DLD1 (cell line): Measurements from ENCODE around the gene RAB44.
"Not testable (repeated sequence)": the region's sequence is repeated elsewhere in the genome, so short reads cannot be mapped to it uniquely, and the experiment has no call there.

Experiments used
- in situ Hi-C: cut with HindIII; loops from 2 replicates; pipeline ENCODE4 v1.10.0; 2017; ENCODE audit warnings: low sequenced_read_pairs

Gene RAB44, protein sequence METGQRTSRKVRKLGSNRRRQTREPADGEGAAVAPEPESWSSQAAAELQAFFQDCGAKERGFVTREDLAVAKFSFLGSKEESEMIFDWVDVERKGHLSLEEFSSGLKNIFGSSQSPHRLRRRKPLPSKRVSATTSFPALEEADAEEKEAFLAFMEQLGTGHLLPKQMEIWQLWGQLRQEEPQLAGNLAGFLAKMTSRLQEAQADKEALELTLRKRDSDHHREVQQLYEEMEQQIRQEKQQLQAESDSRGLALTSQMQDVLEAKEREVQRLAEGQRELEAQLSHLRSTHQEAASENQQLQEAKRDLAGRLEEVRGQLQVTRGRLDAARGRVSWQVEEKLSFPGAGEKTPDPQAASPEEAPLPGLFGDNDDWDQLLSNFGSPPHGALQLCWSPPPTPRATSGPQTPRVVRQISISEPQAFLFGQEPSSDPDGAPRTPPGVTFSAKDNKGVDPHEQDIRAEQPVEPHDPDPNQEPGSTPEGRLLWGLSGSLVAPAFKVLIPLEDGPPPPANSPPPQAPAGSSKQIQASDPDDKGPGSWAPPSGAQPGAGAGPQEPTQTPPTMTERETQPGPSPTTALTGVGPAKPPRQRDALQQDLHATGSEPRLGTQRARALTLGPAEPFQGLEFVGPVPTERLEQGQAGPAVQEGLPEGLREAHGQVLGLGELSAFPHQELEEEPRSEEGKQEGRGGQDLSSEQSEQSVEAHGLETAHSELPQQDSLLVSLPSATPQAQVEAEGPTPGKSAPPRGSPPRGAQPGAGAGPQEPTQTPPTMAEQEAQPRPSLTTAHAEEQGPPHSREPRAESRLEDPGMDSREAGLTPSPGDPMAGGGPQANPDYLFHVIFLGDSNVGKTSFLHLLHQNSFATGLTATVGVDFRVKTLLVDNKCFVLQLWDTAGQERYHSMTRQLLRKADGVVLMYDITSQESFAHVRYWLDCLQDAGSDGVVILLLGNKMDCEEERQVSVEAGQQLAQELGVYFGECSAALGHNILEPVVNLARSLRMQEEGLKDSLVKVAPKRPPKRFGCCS

DNA sequence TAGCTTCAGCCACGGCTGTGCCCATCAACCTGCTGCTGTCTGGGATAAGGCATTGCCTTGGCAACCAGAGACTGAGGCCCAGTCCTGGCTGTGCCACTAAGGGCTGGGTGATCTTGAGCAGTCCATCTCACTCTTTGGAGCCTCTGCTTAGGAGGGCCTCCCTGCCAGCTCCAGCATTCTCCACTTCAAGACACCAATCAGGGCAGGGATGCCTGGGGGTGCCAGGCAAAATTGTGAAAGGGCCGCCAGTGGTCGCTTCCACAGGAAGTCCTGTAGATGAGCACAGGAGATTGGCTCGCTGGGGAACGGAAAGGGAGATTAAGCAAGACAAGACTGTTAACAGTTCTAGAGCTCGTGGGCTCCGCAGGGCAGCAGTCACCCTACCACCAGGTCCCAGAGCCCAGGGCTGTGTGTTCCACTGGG, at the start of gene RAB44:
Gene RAB44 (plus strand): TSS at position 346 of the 423 bp plus-strand sequence. CDS start 6,410 bp downstream, outside the sequence.
- in situ Hi-C loops, result no loop called here

DNA sequence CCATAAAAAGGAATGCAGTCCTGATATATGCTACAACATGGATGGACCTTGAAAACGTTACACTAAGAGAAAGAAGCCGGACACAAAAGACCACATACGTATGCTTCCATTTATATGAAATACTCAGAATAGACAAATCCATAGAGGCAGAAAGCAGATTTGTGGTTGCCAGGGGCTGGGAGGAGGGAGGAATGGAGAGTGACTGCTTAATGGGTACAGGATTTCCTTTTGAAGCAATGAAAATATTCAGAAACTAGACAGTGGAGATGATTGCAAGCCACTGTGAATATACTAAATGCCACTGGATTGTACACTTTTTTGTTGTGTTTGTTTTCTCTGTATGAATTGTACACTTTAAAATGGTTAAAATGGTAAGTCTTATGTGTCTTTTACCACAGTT, 48.5 kb upstream of the RAB44 start:
- in situ Hi-C loops, result no loop called here

DNA sequence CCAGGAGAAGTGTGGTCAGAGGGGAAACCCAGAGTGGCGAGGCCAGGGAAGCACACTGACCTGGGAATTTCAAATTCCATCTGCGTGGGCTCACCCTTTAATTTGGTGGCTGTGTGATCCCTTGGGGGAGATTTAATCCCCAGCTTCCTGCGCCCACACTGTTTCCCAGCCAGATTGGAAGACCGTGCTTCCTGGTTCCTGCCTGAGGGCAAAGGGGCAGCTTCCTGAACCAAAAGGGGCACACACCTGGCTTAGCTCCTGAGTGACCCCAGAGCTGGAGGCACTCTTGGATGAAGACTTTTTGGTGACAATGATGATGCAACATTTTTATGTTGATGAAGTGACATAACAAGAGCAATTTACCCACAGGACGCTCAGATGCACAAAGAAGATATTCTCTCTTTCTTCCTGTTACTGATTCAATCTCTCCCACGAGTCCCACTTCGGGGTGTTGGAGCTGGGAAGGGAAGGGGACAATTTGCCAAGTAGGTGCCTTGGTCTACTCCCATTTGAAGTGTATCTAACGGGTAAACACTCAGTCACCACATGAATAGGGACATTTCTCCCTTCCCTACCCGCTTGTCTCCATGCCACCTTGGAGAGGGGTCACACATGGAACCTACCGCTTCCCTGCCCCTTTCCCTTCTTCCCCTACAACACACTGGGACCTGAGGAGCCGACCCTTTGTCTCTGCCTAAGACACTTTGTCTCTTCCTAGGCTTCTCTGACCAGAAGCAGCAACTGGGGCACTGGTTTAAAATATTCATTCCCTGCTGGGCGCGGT, 47.7 kb upstream of the RAB44 start:
- in situ Hi-C loops, result no loop called here

DNA sequence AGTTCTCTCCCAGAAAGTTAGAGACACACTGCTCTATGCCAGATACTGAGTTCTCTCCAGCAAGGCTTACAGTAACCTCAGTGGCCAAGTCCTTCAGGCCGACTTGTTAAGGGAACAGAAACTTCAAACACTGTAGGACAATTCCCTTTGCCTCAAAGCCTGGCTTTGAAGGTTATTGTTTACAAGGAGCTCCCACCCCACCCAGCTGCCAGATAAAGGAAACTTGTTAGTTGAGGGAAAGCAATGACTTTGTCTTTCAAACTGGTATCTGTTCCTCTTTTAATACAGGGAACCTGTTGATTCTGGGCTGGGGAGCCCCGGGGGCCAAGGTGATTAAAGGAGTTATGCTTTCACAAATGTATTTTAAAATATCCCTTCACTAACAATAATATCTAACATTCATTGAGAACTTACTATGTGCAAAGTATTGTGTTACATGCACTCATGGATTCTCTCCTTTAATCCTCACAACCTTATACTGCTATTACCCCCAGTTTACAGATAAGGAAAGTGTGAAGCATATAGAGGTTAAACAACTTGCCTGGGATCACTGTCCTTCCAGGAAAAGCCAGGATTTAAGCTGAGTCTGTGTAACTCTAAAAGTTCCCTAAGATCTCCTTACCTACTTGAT, 46.7 kb upstream of the RAB44 start:
- in situ Hi-C loops, result no loop called here

DNA sequence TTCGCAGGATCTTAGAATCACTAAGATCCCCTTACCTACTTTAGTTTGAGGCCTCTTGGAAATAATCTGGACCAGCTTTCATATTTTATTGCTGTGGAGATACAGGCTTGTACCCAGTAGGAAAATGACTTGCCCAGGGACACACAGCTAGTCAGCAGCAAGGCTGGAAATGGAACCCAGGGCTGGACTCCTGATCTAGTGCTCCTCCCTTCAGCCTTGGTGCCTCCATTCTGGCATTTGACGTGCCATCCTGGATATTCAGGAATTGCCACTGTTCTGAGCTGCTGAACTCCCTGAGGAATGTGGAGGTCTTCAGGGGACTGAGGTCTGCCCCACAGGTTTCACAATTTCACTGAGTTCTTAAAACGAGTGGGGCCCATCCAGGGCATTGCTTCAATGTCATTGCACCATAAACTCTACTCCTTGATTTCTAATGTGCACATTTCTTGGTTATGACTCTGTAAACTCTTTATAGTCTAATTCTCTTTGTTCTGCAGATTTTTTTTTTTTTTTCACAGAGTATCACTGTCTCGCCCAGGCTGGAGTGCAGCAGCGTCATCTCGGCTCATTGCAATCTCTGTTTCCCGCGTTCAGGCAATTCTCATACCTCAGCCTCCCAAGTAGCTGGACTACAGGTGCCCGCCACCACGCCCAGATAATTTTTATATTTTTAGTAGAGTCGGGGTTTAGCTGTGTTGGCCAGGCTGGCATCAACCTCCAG, 45.8 kb upstream of the RAB44 start:
- in situ Hi-C loops, result no loop called here

DNA sequence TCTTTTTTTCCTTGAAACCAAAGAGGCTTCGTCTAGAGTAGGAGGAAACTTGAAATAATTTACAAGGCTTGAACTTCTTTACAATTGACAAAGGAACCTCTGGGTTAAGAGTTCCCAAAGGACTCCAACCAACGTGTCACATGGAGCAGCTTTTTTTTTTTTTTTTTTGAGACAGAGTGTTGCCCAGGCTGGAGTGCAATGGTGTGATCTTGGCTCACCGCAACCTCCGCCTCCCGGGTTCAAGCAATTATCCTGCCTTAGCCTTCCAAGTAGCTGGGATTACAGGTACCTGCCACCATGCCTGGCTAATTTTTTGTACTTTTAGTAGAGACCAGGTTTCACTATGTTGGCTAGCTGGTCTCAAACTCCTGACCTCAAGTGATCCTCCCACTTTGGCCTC, 43.2 kb upstream of the RAB44 start:
- in situ Hi-C loops, result not testable (repeated sequence)

DNA sequence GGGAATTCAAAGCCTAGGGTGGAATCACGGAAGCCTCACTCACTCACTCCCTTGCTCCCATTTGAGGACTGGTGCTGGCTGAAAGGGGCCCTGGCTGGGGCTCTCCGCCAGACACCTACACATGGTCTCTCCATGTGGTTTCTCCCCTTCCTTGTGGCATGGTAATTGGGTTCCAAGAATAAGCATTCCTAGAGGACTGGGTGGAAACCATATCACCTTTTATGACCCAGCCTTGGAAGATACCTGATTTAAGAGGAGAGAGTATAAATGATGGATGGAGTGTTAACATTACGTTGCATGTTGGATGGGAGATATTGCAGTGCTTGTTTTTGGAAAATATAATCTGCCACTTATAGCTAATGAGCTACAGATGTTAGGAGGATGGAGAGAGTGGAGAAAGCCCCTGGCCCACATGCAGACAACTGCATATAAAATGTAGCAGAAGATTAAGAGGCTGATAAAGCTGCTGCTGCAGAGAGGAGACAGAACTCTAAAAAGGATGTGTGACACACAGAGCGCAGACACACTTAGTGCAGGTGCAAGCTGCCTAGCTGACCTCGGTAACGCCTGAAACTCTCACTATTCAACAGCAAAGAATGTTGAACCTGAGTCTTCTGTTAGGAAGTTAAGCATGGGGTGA, 42.4 kb upstream of the RAB44 start:
- in situ Hi-C loops, result no loop called here

DNA sequence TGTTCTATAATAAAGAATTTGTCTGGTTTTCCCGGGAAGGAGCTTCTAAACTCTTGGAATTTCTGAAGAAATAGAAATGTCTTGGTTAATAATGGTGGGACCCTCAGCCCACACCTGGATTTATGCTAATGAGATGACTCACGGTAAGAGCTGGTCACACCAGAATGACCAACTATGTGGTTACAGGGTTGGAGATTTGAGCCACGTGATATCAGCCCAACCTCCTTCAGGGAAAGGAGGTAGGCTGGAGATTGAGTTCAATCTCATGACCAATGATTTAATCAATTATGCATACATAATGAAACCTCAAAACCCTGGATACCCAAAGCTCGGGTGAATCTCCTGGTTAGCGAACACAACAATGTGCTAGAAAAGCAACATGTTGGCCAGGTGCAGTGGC, 41.2 kb upstream of the RAB44 start:
- in situ Hi-C loops, result no loop called here

DNA sequence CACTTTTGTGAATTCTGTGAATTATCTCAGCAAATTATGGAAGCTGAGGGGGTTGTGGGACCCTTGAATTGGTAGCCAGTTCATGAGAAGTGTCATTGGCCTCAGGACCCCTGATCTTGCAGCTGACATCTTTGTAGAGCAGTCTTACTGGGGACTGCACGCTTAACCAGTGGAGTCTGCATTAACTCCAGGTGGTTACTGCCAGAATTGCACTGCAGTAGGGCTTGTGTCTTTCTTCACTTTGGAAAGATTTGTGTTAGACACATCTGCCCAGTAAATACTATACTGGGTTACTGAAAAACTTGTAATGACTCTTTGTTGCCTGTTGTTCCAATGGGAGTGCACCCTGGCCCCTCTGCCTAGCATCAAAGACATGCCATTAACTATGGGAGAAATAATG, 40.4 kb upstream of the RAB44 start:
- in situ Hi-C loops, result no loop called here

DNA sequence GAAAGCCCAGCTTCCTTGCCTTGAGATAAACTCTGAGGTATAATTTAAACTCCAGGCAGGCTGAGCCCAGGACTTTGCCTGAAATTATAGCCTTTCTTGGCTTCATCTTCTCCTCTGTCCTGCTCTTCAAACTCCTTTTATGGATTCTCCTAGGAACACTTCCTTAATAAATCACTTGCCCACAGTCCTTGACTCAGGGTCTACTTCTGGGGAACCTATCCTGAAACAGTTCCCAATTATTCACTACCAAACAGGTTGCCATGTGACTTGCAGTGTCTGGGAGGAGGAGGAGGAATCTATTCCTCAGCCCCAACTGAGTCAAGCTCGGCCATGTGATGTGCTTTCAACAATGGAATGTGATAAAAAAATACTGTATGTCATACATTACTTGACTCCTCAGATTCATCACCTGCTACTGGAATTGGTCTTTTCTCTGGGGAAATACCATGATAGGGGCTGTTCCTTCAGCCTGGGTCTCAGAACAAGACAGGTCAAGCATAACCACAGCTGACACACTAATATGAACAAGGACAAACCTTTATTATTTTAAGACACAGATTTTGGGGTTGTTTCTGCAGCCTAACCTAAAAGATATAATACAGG, 39.6 kb upstream of the RAB44 start:
- in situ Hi-C loops, result no loop called here

DNA sequence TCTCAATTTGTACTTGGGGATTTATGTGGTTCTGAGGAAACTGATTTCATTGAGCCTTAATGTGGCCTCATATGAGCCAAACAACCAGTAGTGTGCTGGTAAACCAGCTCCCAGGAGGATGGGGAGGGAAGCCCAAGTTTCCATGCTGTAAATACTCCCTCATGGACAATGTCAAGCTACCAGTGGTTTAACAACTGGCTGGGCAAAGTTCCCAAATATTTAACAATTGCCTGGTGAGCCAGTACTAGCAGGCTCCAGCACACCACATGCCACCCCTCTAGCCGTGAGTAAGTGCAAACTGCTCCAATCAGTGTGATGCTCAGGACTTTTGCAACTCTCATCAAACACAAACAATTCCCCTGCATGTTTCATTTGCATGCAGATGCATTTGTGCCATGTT, 38.4 kb upstream of the RAB44 start:
- in situ Hi-C loops, result no loop called here

DNA sequence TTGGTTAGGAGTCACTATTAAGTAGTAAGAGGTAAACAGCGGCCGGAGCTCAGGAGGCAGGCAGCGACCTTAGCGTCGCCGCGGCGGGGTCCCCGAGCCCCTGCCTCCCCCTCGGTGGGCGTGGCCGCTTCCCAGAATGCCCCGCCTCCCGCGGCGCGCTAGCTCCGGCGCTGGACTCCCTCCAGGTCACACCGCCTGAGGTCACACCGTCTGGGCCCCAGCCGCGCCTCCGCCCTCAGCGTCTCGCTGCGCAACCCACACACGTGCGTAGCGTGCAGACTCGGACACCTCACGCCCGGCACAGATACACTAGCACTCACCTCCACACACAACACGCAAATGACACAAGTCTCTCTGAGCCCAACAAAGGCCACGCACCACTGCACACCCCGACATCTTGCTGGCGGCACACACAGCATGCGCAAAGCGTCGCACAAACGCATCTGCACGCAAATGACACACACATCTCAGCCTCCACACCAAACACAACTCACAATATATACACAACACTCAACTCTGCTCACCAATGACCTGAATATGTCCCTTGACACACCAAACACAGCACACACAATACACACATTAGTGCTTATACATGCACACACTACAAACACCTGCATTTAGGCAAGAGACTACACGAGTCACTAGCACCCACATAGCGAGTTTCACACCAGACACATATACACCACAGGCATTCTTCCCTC, 36.7 kb upstream of the RAB44 start:
- in situ Hi-C loops, result no loop called here

DNA sequence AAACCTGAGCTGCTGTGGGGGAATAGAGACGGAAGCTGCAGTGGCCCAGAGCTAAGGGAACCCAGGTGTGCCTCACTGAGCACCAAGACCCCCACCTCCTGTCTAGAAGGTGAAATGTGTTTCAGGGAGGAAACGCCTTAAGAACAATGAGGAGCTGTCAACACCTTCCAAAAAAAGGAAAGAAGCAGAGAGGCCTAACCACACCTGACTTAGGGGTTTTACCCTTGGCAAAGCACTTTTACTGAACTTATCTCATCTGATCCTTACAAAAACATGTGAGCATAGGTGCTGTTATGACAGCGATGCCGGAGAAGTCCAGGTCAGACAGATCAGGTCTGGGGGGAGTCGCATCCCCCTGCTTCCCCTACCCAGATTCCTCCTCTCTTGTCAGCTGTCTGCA, 35.2 kb upstream of the RAB44 start:
- in situ Hi-C loops, result no loop called here

DNA sequence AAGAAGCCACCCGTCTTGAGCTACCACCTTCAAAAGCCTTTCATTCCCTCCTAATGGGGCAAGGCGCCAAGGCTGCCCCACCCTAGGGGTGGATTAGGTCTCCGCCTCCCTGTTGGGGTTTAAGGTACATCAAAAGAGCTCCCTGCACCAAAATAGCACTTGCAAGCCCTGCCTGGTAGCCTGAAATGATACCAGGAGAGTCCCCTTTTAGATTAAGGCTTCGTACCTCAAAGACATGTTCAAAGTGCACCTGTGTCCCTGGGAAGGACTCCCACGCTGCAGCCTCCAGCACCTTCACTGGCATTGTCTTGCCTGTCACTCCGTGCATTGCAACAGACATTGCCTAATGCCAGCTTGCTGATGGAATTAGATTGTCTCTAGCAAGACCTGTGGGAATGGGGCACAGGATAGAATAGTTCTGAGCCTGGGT, 34.8 kb upstream of the RAB44 start:
- in situ Hi-C loops, result no loop called here

DNA sequence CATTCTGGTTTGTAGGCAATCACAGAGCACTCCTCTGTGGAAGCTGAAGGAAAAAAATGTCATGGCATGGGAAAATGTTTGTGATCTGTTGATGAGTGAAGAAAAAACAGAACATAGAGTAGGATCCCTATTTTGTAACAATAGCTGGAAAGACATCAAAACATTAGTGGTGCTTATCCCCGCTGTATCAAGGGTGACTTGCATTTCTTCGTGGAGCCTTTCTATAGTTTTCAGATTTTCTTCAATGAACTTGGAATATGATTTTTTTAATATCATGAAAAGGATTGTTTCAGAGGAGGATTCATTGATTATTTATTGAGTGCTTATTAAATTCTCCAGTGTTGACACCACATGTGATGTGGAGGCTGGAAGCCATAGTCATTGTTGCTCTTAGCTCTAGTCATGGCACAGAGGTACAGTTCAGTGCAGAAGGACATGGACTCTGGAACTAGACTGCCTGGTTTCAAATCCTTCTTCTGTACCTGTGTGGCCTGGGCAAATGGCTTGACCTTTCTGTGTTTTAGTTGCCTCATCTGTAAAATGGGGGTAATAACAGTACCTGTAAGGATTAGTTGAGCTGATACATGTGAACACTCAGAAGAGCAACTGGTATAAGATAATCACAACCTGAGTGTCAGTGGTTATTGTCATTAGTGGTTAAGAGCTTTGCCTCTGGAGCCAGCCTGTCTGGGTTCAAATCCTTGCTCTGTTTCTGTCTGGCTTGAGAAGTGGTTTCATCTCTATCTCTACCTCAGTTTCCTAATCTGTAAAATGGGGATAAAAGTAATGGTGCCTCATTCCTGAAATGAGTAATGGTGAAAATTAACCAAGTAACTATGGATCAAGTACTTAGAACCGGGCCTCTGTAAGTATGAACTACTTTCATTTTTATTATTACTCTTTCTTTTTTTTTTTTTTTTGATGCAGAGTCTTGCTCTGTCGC, 33.9 kb upstream of the RAB44 start:
- in situ Hi-C loops, result no loop called here

DNA sequence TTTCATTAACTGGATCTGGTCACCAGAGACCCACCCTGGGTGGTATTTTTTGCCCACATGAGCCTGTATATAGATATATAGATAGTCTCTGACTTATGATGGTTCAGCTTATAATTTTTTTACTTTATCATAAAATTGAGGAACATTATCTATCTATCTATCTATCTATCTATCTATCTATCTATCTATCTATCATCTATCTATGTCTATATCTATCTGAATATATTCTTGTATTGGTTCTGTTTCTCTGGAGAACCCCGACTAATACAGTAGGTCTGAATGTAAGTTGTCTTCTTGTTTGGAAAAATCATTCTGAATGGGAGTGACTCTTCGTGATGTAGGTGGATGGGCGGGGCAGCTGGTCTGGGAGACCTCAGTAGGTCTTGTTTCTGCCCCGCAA, 32.4 kb upstream of the RAB44 start:
- in situ Hi-C loops, result no loop called here

DNA sequence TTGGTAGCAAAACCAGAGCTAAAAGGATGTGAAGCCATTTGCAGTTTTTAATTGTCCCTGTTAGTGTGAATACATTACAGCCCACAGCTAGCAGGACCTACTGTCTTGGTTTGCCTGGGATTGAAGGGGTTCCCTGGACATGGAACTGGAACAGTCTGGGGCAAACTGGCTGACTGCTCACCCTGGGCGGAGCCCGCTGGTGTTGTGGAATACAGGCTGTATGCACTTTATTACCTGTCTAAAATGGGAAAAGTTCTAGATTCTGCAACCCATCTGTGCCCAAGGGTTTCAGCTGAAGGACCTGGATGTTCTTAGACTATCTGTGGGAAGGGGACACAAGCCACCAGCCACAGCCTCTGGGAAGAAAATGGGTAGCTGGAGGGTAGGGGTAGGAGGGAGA, 31.3 kb upstream of the RAB44 start:
- in situ Hi-C loops, result no loop called here
